Hematopoietic multipotent progenitor cell treated with erythropoietin and hydrocortisone succinate and interleukin-3 and kit ligand, for 15 days (in vitro differentiated cells): ENCODE measurements around the gene GPR108.
"Not testable (repeated sequence)": the region's sequence is repeated elsewhere in the genome, so short reads cannot be mapped to it uniquely, and the experiment has no call there.

Experiments used
- DNase-seq: peaks from one replicate; pipeline ENCODE4 v3.0.0-alpha.2; 2015; ENCODE audit warnings: low spot score

The GPR108 gene

GRCh38 chr19:6737284-6737872, at the start of gene GPR108:
TSS of gene GPR108 (minus strand) at chr19:6737580. CDS start at chr19:6737576, 4 bp downstream.
- peak; percentile 11 for DNase-seq

DNA sequence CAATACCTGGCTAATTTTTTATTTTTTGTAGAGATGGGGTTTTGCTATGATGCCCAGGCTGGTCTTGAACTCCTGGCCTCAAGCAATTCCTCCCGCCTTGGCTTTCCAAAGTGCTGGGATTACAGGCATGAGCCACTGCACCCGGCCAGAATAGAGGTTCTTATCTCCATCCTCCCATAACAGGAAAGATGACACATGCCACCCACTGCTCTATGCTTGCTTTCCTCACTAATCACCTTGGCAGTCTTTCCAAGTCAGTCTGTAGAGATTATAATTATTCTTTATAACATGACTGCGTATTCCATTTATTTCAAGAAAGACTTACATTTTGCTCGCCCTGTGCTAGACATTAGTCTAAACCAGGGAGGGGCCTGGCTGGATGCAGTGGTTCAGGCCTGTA, 41.8 kb upstream of the GPR108 start:
- no peak for DNase-seq

GRCh38 chr19:6778386-6778785, 41.0 kb upstream of the GPR108 start:
- DNase-seq = no peak

DNA sequence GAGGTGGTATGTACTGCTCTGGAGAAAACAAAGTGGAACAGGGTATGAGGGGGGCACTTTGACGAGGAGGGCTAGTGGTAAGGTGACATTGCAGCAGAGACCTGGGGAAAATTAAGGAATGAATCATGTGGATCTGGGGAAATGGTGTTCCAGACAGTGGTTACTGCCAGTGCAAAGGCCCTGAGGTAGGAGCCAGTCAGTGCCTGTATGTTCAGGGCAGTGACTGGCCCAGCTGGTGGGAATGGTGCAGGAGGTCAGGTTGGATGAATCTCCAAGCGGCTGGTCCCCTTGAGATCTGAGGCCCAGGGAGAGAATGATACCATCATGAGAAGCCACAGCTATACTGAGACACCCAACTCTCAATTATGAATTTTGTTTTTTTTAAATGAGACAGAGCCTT, 40.1 kb upstream of the GPR108 start:
- no peak for DNase-seq

GRCh38 chr19:6776999-6777398, 39.6 kb upstream of the GPR108 start:
- DNase-seq = no peak

DNA sequence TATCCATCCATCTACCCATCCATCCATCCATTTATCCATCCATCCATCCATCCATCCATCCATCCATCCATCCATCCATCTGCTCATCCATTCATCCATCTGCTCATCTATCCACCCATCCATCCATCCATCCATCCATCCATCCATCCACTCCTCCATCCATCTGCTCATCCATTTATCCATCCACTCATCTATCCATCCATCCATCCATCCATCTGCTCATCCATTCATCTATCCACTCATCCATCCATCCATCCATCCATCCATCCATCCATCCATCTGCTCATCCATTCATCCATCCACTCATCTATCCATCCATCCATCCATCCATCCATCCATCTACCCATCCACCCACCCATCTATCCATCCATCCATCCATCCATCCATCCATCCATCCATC, 38.7 kb upstream of the GPR108 start:
- DNase-seq = not testable (repeated sequence)

GRCh38 chr19:6774821-6775707, 37.7 kb upstream of the GPR108 start:
- DNase-seq = no peak

DNA sequence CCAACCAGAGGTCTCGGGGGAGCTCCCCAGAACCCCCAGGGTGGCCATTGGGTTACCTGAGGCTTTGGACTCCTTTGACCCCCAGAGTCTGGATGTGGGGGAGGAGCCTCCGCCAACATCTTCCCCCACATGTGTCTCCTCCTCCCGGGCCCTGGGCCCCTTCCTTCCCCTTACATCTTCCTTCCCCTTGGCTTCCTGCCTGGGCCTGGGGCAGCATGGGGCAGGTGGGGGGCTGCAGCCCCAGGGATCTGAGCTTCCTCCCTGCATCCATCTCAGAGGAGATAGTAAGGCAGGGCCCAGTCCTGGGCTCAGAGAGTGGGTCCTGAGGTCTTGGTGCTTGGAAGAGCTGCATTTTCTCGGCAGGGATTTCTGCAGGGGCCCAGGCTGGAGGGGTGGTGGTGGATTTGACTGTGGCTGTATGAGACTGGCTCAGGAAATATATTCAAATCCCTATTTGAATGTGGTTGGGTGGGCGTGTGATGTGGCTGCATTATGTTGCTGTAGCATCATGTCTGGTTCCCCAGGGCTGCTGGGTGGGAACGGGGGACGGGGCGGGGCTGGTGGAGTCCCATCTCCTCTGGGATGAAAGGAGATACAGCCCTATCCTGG, 36.0 kb upstream of the GPR108 start:
- DNase-seq = no peak

DNA sequence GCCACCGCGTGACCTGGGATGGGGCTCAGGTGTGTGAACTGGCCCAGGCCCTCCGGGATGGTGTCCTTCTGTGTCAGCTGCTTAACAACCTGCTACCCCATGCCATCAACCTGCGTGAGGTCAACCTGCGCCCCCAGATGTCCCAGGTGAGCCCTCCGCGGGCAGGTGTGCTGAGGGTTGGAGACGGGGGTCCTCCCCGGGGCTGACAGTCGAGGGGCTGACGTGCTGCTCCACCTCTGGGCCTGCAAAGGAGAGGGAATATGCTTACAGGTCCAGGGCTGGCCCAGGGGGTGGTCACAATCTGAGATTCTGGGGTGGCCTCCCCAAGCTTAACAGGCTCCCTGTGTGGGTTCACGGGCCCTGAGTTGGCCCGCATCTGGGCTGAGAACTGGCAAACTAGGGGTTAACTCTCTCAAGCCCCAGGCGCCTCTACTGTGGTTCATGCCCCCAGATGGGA, 35.5 kb upstream of the GPR108 start:
- no peak for DNase-seq

DNA sequence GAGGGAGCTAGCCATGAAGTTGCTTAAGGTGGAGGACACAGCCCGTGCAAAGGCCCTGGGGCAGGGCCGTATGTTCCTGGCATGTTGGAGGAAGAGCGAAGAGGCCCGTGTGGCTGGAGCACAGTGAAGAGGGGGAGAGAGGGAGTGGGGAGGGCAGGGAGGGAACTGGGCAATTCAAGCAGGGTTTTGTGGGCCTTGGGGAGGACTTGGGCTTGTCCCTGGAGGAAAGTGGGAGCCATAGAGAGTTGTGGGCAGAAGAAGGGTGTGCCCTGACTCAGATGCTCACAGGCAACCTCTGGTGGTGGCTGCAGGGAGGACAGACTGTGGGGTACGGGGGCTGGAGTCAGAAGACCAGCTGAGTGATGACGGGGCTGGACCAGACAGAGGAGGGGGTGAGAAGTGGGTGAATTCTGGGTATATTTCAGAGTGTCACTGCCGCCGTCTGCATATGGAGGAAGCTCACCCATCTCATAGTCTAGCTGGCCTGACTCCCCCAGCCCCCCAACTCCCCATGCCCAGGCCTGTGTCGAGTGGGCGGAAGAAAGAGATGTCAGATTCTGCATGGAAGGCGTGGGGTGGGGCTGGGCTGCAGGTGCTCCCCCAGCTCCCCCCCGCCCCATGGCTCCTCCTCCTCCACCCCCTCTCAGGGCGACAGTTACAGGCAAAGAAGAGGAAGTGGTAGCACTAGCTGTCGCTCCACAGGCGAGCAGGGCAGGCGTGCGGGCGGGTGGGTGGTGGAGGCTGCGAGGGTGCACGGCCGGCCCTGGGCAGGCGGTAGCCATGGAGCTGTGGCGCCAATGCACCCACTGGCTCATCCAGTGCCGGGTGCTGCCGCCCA, 34.9 kb upstream of the GPR108 start, which contains the start of gene VAV1:
Gene VAV1, plus strand, starts transcription at position 681 of the 838 bp plus-strand sequence. Its CDS starts 100 bp downstream, at position 781.
- DNase-seq = no peak

- DNase-seq = not testable (repeated sequence)
Measured at GRCh38 chr19:6771648-6772027, 34.3 kb upstream of the GPR108 start.

DNA sequence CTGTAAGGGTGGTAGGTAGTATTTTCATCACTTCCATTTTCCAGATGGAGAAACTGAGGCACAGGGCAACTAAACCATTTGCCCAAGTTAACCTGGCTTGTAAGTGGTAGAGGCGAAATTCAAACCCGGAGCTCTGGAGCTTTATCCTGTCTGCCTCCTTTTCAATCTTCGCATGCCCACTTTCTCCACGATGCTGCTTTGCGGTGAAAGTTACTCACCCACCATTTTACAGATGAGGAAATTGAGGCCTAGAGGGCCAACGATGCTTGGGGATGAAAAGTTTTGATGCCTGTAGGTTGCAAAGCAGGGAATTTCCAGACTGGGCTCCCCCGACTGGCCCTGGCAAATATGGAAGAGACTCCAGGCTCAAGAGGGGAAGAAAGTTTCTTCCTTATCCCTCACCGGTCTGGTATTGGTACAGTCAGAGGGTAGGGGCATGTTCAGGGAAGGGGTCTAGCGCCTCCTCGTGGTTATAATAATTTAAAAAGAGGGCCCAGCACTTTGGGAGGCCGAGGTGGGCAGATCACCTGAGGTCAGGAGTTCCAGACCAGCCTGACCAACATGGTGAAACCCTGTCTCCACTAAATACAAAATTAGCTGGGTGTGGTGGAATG, 31.7 kb upstream of the GPR108 start:
- peak; percentile 39 for DNase-seq

GRCh38 chr19:6768236-6768785, 30.9 kb upstream of the GPR108 start:
- DNase-seq = no peak

- DNase-seq = peak; percentile 81
Measured at GRCh38 chr19:6767357-6768235, 30.2 kb upstream of the GPR108 start, which contains the start of gene SH2D3A. TSS of gene SH2D3A (minus strand) at chr19:6767435. CDS start at chr19:6763748, 3,687 bp downstream.

DNA sequence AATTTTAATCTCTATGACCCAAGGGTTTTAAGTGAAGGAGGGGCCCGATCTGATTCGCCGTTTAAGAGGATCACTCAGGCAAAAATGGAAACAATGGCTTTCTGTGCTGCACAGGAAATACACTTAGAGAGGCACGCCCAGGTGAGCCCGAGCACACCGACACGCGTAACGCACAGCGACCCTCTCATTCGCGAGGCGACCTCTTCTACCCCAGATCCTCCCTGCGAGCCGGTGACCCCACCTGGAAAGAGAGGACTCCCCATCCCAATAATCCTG, 29.6 kb upstream of the GPR108 start:
- DNase-seq = no peak

DNA sequence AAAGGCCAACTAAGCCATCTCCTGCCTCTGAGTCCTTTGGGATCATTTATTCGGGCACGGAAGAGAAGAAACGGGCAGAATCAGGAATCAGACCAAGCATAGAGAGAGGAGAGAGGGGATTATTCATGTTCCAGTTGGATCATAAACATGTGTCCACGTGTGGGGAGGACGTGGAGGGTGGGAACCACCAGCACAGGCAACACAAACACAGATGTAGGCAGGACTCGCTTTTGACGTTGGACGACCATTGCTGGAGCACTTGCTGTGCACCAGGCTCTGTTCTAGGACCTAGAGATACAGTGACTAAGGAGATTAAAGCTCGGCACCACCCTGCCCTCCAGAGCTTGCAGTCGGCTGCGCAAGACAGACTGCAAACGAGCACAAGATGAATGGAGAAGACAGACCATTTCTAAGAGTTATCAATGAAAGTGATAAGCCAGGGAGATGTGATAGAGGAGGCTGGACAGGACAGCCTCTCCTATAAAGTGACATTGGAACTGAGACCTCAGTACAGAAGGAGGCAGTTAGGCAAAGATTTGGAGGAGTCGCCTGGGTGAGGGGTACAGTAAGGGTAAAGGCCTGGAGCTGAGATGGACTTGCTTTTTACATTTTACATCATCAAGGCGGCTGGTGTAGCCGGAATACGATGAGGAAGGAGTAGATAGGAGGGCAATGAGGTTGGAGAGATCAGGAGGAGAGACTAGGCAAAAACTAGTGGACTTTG, 29.1 kb upstream of the GPR108 start:
- no peak for DNase-seq

- DNase-seq = no peak
Measured at GRCh38 chr19:6765738-6766356, 28.5 kb upstream of the GPR108 start.

GRCh38 chr19:6762253-6762797, 24.9 kb upstream of the GPR108 start:
- not testable (repeated sequence) for DNase-seq
